Tibial nerve (tissue), 3 donors: ENCODE results near the gene EXD2.

Experiments
- POLR2A ChIP-seq, 2 donors: fragments of 450-650 bp; IDR thresholded peaks; one replicate each; pipeline ENCODE4 v1.6.1; 2017; ENCODE audit warnings: antibody characterized with exemption in 2 of 2, mild to moderate bottlenecking in 2 of 2, moderate library complexity in 2 of 2
- TF ChIP-seq, protein P1 (sequence below), 5 experiments: fragments of 200-600 bp in 3 of 5; fragments of 450-650 bp in 2 of 5; sonication (generic) in 3 of 5; IDR thresholded peaks; one replicate each; pipeline ENCODE4 v1.5.1; 2016 to 2019; ENCODE audit warnings: antibody characterized with exemption in 5 of 5, mild to moderate bottlenecking in 3 of 5, moderate library complexity in 2 of 5

DNA sequence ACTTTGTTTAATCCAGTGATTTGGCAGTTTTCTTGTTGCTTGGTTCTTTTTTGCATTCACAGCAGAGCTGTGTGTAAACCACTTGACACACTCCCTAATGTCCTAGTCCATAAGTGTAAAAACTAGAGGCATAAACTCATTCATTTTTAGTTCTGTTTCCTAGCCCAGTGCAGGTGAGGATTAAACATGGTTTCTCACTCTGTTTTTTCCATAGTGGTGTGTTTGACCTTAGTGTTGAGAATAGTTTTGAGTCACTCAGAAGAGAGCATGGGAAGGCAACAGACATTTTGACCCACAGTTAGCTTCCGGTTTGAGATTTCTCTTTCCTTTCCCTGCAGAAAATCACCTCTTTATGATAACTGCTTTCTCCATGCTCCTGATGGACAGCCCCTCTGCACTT lies 44.4 kb downstream of the EXD2 start:
- TF ChIP-seq, protein P1, sequence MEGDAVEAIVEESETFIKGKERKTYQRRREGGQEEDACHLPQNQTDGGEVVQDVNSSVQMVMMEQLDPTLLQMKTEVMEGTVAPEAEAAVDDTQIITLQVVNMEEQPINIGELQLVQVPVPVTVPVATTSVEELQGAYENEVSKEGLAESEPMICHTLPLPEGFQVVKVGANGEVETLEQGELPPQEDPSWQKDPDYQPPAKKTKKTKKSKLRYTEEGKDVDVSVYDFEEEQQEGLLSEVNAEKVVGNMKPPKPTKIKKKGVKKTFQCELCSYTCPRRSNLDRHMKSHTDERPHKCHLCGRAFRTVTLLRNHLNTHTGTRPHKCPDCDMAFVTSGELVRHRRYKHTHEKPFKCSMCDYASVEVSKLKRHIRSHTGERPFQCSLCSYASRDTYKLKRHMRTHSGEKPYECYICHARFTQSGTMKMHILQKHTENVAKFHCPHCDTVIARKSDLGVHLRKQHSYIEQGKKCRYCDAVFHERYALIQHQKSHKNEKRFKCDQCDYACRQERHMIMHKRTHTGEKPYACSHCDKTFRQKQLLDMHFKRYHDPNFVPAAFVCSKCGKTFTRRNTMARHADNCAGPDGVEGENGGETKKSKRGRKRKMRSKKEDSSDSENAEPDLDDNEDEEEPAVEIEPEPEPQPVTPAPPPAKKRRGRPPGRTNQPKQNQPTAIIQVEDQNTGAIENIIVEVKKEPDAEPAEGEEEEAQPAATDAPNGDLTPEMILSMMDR (IDR thresholded peaks at IDR 0.05) = no peak
- no peak for TF ChIP-seq POLR2A (IDR thresholded peaks at IDR 0.05)
